NB4 (cell line): ENCODE data around the gene FBXO31.

Experiments used
- DNase-seq: peaks from one replicate; pipeline ENCODE4 v3.0.0; 2010; ENCODE audit warnings: low read depth
- H3K4me3 ChIP-seq: one replicate; pipeline ENCODE4 v1.5.1; 2011; ENCODE audit warnings: mild to moderate bottlenecking, low read depth, low read length, moderate library complexity
- CTCF ChIP-seq: IDR thresholded peaks from one replicate; pipeline ENCODE4 v1.5.1; 2012; ENCODE audit warnings: low read depth, low read length
- MYC ChIP-seq: IDR thresholded peaks from 2 replicates; pipeline ENCODE4 v1.6.1; 2011; ENCODE audit warnings: low read depth, low read length
- POLR2A ChIP-seq: IDR thresholded peaks from 2 replicates; pipeline ENCODE4 v1.6.1; 2011; ENCODE audit warnings: mild to moderate bottlenecking; ENCODE audit not compliant: insufficient read length; ENCODE audit errors: extremely low read depth
- TF ChIP-seq, protein P1 (sequence below): IDR thresholded peaks from 2 replicates; pipeline ENCODE4 v1.6.1; 2011; ENCODE audit warnings: low read depth, low read length

FBXO31 gene

DNA sequence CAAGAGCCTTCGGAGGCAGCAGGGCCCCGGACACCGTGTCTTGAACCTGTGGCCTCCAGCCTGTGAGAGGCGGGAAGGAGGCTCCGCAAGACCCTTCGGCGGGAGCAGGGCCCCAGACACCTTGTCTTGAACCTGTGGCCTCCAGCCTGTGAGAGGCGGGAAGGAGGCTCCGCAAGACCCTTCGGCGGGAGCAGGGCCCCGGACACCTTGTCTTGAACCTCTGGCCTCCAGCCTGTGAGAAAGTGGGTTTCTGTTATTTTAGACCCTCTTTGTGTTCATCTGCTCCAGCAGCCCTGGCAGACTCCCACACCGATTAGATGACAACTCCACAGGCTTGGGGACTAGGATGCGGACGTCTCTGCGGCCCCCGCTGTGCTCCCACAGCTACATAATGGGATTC, 30.0 kb downstream of the FBXO31 start:
- H3K4me3 ChIP-seq: no peak overlapping the region
- no peak for DNase-seq
- TF ChIP-seq, protein P1, sequence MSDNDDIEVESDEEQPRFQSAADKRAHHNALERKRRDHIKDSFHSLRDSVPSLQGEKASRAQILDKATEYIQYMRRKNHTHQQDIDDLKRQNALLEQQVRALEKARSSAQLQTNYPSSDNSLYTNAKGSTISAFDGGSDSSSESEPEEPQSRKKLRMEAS: no peak
- no peak for TF ChIP-seq POLR2A
- no peak for TF ChIP-seq CTCF

GRCh38 chr16:87352818-87353217, 30.8 kb downstream of the FBXO31 start:
- H3K4me3 ChIP-seq: no peak overlapping the region
- TF ChIP-seq, protein P1: no peak
- no peak for TF ChIP-seq CTCF
- TF ChIP-seq MYC: no peak
- TF ChIP-seq POLR2A: no peak
- no peak for DNase-seq

DNA sequence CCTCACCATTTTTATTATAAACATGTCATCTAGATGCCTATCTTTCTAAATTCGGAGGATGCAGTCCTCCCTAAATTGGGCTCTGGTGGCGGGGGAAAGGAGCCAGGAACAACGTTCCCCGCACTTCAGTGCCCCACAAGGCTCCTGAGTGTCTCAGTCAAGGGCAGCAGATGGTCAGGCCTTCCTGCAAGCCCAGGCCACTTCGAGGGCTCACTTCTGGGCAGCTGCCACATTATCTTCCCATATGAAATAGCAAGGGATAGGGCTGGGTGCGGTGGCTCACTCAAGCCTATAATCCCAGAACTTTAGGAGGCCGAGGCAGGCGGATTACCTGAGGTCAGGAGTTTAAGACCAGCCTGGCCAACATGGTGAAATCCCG, 32.3 kb downstream of the FBXO31 start:
- no peak overlapping the region for H3K4me3 ChIP-seq
- no peak for DNase-seq
- TF ChIP-seq POLR2A (no peak), CTCF (no peak), MYC (no peak)
- TF ChIP-seq, protein P1: no peak

GRCh38 chr16:87350681-87351319, 32.8 kb downstream of the FBXO31 start:
- no peak overlapping the region for H3K4me3 ChIP-seq
- no peak for DNase-seq
- TF ChIP-seq CTCF (no peak), MYC (no peak), POLR2A (no peak)
- TF ChIP-seq, protein P1: no peak

DNA sequence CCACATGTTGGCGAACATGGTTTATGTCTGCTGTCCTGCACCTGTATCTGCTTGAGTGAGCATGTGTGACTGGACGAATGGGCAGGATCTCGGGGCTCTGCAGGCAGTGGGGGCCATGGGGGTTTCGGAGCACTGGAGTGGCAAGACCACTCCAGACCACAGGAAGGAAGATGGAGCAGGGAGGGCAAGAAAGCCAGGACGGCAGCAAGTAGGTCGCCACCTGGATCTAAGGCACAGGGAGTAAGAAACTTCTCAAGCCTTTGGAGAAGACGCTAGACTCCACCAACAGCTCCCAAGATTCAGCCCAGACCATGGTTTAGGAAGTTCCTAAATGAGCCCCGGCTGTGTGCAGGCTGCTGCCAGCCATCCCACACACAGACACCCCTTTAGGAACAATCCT, 33.5 kb downstream of the FBXO31 start:
- H3K4me3 ChIP-seq: no peak overlapping the region
- DNase-seq: no peak
- TF ChIP-seq CTCF (no peak), MYC (no peak)

DNA sequence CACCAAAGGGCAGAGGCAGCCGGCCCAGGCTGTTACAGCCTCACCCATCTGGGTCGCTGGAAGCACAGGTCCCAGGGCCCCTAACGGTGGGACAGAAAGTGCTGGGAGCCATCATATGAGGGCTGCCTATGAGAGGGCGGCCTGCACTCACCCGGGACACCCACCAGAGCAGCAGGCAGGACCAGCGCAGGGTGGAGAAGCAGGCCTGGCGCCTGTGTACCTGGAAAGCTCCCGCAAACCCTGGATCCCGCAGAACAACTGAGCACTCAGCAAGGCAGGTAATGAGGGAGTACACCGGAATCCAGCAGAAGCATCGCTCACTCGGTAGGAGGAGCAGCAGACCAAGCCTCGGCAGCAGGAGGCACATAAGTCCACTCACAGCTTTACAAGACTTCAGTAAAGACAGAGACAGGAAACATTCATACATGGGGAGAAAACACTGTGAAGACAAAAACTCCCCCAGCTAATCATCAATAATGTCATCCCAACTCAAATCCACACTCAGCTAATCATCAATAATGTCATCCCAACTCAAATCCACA, 34.9 kb downstream of the FBXO31 start:
- no peak for DNase-seq
- TF ChIP-seq MYC (no peak), CTCF (no peak), POLR2A (no peak)
- TF ChIP-seq, protein P1: no peak
- H3K4me3 ChIP-seq: no peak overlapping the region
